Amniotic epithelial cell (primary cell): ENCODE data around the gene FHL2.

Experiments used
- DNase-seq: peaks from one replicate; pipeline ENCODE4 v3.0.0-alpha.2; 2010; ENCODE audit warnings: low read depth

The FHL2 gene

GRCh38 chr2:105378921-105379383, 19.9 kb downstream of the FHL2 start:
- DNase-seq, result no peak

- DNase-seq, result no peak
Measured at GRCh38 chr2:105378276-105378840, 20.5 kb downstream of the FHL2 start.

GRCh38 chr2:105377871-105378270, 21.0 kb downstream of the FHL2 start:
- no peak for DNase-seq

GRCh38 chr2:105376789-105377240, 22.0 kb downstream of the FHL2 start:
- DNase-seq, result peak; percentile 84

GRCh38 chr2:105376010-105376409, 22.8 kb downstream of the FHL2 start:
- DNase-seq, result no peak

GRCh38 chr2:105375001-105375561, 23.8 kb downstream of the FHL2 start:
- DNase-seq, result peak; percentile 91

GRCh38 chr2:105373895-105374401, 24.9 kb downstream of the FHL2 start:
- no peak for DNase-seq

GRCh38 chr2:105373344-105373781, 25.5 kb downstream of the FHL2 start:
- DNase-seq, result no peak

GRCh38 chr2:105371810-105372209, 27.0 kb downstream of the FHL2 start:
- no peak for DNase-seq

GRCh38 chr2:105371156-105371555, 27.7 kb downstream of the FHL2 start:
- no peak for DNase-seq

- DNase-seq, result peak; percentile 85
Measured at GRCh38 chr2:105369777-105370690, 28.8 kb downstream of the FHL2 start.

GRCh38 chr2:105368759-105369408, 30.0 kb downstream of the FHL2 start:
- no peak for DNase-seq

- no peak for DNase-seq
Measured at GRCh38 chr2:105365206-105365605, 33.6 kb downstream of the FHL2 start.

GRCh38 chr2:105364436-105365139, 34.3 kb downstream of the FHL2 start:
- no peak for DNase-seq

GRCh38 chr2:105362862-105363591, 35.8 kb downstream of the FHL2 start:
- DNase-seq, result no peak

GRCh38 chr2:105361102-105361889, 37.6 kb downstream of the FHL2 start:
- DNase-seq, result no peak

- no peak for DNase-seq
Measured at GRCh38 chr2:105358593-105358992, 40.3 kb downstream of the FHL2 start.

- DNase-seq, result no peak
Measured at GRCh38 chr2:105357122-105357521, 41.7 kb downstream of the FHL2 start.

GRCh38 chr2:105344704-105345345, 54.0 kb downstream of the FHL2 start:
- DNase-seq, result peak; percentile 49
